NCI-H345 (cell line): Measurements from ENCODE around the gene TDRD10.

ENCODE experiments used
- DNase-seq: peaks from one replicate; lab custom pipeline; 2025; lab: John Stamatoyannopoulos, UW

Gene TDRD10

DNA sequence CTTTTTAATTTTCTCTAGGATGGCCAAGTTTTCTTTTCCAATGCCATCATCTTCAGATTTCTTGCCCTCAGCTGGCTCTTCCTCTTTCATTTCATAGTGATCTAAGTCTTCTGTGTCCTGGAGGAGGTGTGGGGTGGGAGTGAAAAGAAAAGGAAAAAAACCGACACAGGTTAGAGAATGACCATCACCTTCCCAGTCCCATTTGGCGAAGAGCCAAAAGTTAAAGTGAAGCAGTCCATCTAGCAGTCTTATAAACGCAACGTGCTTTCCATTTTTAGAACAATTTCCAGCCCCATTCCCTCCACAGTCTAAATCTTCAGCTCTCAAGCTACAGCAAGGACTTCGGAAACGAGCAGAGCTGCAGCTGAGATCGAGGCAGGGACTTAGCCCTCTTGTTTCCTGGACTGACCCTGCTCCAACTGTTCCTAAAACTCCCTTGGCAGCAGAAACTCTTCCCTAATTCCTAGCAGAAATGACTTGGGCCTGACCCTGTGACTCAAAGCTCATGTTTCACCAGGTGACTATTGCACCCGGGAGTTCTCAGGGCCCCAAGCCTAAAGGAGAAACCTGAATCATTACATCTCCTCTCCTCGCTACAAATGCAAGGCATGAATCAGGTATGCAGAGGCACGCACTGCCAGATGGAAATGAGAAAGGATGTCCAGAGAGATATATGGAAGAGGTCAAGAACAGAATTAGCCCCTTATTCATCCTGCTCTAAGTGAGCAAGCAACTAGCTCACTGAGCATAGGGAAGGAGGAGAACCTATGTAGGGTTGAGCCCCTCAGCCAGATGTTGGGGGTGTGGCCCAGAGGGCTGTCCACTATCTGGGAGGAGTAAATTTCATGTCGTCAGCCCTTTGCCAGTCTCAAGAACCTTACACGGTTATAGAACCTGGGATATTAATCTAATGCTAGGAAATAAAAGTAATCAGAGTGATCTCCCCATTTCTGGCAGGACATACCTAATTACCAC, 51.3 kb downstream of the TDRD10 start:
- no peak for DNase-seq

DNA sequence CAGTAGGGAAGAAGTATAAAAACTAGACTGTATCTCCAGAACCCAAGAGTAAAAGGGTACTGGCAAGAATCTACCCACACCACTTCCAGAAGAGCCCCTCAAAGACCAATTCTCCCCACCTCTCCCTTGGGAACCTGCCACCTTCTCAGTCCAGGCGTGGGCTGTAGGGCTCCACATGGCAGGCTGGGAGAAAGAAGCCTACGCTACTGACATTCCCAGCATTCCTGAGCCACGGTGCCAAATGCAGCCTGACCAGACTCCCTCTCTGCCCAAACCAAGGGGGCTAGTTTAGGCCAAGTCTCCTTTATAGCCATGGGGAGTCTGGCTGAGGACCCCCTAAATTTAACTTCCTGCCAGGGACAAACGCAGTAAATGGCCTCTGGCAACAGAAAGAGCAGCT, 54.4 kb downstream of the TDRD10 start:
- no peak for DNase-seq

DNA sequence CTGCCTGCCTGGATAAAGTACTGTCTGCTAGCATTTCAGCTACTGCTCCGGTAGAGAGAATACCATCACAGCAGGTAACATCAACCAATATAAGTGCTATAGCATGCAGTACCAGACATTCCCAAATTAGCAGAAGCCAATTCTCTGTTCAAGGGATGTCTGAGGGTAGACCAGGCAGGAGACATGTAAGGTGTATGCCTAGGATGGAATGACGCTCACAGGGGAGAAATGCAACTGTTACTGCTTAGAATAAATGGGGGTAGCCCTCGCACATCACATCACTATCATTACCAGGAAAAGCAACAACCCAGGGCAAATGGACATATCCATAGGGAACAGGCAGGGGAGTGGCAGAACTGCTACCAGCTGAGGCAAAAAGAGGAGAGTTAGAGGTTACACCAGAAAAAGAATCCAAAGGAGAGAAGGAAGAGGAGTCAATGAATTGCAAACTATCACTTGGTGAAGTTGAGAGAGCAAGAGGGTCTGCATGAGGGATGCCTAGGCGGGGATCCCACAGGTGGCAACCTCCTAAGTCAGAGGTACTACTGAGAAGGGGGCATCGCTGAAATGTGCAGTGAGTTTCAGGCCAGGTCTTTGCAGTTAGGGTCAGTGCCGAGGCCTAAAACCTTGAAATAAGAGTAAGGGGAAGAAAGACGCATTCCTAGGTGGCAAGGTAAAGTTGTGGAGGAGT, 55.4 kb downstream of the TDRD10 start:
- DNase-seq = no peak

DNA sequence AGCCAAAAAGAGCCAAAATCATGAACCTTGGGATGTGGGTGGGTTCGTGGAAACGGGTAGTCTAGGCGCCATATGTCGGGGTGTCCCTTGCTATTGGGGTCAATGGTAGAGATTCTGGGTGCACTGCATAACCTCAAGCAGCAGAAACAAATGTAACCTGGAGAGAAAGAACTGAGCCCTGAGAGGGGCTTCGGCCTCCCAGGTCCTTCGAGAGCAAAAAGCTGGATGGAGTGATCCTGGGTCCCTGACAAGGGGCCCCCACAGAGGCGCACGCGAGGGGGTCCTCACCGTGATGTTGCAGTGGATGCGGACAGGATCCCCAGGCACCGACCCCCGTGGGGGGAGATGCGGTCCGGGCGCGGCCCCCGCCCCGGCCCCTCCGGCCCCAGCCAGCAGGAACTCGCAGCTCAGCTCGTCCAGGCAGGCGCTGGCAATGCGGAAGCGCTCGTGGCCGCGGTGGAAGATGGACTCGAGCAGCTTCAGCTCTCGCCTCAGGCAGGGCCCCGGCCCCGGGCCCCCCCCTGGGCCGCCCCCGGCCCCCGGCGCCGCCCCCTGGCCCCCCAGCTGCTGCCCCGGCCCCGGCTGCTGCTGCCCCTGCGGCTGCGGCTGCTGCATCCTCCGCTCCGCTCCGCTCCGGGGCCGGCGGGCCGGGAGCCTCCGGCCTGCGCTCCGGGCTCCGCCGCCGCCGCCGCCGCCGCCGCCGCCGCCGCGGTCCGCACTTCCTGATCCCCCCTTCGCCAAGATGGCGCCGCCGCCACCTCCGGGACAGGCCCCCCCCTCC, 56.1 kb downstream of the TDRD10 start, which contains the start of gene UBE2Q1:
Gene UBE2Q1, minus strand, starts transcription at position 724 of the 781 bp plus-strand sequence. Its CDS starts 109 bp downstream, at position 615.
- peak; percentile 52 for DNase-seq

DNA sequence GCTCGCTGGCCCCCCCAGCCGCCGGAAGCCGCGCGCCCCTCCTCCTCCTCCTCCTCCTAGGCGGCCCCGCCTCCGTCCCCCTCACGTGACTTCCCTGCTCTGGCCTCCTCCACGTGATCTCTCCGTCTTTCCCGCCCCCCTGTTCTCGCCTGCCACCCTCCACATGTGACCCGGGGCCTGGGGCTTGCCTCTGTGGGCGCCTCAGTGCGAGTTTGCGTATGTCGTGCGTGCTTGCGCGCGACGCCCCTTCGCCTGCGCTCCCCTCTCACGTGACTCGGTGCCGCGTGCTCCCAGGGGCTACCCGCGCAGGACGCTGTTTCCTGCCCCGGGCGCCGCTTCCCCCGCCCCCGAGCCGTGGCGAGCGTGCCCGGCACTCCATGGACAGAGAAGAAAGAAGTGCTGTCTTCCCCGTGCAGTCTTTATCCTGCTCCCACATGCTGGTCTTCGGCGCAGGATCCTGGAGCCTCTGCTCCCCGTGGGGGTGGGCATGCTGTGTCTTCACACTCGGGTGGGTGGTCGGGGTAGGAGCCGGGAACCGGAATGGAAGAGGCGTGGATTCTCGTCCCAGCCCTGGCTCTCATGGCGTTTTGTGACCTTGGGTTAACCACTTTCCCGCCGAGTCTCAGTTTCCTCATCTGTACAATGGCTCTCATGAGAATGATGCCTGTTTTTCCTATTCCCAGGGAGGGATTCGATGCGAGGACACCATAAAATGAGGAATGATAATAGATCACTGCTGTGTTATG, 56.9 kb downstream of the TDRD10 start:
- DNase-seq = peak; percentile 100

DNA sequence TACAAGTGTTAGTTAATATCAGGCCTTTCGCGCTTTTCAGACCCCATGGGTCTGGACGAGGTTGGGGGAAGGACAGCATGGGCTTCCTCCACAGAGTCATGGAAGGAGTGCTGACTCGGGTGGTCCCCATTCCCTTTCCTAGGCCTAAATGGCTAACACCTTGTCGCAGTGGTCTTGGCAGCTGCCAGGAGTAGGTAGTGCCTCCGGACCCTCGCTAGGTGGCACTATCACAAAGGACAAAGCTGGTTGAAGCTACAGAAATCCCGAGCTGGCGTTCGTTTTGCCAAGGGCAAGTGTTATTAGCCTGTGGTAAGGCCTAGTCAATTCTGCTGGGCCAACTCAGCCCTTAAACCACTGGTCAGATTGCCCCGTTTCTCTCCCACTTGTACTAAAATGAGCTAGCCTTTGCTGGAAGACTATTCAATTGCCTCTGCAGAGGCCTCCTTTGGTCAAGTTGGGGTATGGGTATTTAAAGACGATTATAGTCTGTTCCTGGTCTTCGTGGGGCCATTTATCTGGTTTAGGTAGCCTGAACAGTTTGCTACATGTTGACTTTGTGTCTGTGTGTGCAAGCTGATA, 57.5 kb downstream of the TDRD10 start:
- peak; percentile 98 for DNase-seq

DNA sequence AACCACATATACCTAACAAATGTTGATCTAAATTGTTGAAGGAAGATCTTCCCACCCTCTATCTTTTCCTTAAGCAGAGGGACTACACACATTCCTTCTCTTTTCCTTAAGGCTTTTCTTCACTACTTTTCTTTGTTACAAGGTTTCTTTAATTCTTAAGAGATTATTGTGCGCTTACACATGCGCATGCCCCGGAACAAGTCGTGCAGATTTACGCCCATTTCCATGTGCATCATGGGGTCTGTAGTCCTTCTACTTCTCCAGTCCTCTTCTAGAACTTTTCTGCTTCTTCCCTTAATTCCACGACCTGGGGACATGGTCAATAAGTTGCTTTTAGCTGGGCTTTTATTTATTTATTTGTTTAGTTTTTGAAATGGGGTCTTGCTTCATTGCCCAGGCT, 63.9 kb downstream of the TDRD10 start:
- DNase-seq = no peak

DNA sequence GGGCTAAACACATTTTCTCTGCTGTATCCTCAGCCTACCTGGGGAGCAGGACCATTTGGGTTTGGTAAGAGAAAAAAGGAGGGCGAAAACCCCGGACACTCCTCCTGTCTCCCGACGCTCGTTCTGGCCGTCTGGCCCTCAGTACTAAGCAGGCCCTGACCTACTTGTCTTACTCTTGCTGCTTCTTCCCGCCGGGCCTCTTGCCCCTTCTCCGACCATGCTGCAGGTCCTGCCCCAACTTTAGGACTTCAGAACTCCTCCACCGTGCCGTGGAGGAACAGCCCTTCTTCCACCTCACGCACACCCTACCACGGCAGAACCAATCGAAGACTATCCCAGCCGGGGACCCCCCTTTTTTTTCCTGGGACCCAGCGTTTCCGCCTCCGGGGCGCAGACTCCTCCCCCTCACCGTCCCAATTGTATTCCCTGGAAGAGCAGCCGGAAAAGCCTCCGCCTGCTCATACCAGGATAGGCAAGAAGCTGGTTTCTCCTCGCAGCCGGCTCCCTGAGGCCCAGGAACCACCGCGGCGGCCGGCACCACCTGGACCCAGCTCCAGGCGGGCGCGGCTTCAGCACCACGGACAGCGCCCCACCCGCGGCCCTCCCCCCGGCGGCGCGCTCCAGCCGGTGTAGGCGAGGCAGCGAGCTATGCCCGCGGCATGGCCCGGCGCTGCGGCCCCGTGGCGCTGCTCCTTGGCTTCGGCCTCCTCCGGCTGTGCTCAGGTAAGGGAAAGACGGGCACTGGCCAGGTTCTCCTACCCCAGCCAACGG, 65.6 kb downstream of the TDRD10 start, which contains the start of gene CHRNB2:
Gene CHRNB2, plus strand, starts transcription at position 393 of the 771 bp plus-strand sequence. Its CDS starts 267 bp downstream, at position 660.
- DNase-seq = peak; percentile 96

DNA sequence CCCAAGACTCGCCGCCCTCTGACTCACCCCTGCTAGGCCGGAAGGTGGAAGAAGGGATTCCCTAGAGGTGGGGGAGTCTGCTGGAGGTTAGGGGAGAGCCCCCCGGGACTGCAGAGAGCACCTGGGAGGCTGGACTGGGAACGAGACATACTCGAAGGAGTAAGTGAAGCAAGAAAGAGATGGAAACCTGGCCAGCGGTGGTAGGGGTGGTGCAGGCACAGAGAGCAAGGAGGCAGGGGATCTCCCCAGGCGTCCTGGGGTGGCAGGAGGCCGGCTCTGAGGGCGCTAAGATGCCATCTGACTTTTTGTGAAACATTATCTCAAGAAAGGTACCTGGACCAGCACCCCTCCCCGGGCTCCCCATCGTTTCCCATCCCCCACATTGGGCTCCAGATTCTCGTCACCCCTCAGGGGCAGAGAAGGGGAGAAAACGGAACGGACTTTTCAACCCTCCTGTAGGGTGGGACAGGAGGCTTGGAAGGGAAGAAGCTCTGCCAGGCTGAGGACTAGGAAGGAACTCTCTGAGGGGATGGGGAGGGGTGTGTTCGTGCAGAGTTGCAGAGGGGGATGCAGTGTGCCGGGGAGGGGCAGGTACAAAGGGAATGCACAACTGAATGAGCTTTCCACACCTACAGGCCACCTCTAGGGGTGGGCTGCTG, 66.3 kb downstream of the TDRD10 start:
- DNase-seq = no peak

DNA sequence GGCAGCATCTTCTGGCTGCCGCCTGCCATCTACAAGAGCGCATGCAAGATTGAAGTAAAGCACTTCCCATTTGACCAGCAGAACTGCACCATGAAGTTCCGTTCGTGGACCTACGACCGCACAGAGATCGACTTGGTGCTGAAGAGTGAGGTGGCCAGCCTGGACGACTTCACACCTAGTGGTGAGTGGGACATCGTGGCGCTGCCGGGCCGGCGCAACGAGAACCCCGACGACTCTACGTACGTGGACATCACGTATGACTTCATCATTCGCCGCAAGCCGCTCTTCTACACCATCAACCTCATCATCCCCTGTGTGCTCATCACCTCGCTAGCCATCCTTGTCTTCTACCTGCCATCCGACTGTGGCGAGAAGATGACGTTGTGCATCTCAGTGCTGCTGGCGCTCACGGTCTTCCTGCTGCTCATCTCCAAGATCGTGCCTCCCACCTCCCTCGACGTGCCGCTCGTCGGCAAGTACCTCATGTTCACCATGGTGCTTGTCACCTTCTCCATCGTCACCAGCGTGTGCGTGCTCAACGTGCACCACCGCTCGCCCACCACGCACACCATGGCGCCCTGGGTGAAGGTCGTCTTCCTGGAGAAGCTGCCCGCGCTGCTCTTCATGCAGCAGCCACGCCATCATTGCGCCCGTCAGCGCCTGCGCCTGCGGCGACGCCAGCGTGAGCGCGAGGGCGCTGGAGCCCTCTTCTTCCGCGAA, 69.4 kb downstream of the TDRD10 start:
- DNase-seq = no peak

DNA sequence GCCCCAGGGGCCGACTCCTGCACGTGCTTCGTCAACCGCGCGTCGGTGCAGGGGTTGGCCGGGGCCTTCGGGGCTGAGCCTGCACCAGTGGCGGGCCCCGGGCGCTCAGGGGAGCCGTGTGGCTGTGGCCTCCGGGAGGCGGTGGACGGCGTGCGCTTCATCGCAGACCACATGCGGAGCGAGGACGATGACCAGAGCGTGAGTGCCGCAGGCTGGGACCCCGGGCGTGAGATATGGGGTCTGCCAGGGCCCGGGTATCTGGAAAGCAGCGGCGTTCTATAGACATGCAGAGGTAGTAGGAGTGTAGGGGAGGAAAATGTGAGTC, 69.9 kb downstream of the TDRD10 start:
- DNase-seq = no peak

DNA sequence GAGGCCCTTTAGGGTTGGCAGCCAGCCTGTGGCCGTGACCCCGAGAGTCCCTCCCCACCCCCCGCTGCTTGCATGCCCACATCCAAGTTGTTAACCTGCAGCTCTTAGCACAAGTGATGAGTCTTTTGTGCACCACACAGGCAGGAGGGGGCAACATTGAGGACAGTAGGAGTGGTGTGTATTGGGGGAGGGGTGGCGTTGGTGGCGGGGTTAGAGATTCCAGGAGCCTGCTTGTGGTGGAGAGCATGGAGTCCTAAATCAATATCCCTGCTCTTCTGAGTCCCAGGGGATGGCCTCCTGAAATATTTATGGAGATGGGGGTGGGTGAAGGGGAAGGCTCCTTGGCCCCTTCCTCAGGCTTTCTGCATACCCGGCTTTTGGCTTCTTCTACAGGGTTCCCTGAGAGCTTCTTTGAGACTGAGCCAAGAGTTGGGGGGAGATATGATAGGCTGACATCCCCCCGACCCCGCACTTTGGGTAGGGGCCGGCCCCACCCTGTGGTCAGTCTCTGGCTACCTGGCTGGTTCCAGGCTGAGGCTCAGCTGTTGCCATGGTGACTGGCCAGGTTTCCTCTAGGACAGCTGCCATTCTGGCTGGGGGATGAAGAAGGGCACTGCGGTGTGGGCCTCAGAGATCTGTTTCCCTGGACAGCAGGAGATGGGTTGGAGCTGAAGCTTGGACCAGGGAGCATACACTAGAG, 70.6 kb downstream of the TDRD10 start:
- no peak for DNase-seq

DNA sequence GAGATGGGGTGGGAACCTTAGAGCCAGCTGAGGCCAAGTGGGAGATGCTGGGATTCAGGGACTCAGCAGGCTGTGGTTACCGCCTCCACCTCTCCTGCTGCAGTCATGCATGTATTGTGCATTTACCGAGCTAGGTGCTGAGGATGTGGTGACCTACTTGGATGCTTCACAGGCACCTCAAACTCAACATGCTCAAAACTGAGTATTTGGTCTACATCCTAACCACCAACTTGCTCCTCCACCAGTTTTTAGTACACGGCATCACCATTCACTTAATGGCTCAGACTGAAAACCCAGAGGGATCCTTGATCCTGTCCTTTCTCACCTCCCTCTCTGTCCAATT, 71.1 kb downstream of the TDRD10 start:
- no peak for DNase-seq

DNA sequence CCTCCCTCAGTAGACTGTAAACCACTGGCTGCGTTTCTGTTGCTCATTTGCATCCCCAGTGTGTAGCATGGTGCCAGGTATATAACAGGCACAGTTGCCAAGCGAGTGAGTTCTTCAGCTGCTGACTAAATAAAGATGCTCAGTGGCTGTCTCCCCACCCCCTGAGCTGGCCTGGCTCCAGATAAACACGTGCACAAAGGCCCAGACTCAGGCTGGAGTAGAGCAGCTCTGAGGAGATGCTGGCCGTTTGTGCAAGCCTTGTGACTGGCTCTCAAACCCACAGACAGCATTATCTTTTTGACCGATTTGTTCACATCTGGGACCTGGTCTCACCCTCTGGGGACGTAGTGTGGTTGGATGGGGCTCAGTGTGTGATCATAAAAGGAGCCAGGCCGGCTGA, 72.7 kb downstream of the TDRD10 start:
- DNase-seq = peak; percentile 92

DNA sequence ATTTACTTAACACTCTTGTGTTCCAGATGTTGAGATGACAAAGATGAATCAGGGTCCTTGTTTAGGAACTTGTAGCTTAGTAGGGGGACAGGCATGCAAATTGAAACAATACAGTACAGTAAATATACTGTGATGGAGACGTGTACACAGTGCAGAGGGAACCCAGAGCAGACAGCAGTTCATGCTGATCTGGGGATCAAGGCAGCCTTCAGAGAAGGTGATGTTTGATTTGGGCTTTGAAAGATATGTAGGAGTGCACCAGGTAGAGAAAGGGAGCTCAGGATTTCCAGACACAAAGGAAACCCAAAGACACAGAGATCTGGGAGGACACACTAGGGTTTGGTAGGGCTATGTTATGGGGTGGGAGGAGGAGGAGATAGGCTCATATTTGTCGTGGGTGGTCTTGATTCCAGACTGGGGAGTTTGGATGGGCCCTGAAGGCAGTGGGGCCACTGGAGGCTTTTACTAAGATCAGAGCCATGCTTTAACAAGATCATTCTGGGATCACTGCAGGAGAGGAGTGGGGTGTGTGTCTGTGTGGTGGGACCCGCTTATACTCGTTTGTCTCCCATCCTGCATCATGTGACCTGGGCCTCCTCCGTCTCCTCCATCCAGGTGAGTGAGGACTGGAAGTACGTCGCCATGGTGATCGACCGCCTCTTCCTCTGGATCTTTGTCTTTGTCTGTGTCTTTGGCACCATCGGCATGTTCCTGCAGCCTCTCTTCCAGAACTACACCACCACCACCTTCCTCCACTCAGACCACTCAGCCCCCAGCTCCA, 73.3 kb downstream of the TDRD10 start:
- no peak for DNase-seq

DNA sequence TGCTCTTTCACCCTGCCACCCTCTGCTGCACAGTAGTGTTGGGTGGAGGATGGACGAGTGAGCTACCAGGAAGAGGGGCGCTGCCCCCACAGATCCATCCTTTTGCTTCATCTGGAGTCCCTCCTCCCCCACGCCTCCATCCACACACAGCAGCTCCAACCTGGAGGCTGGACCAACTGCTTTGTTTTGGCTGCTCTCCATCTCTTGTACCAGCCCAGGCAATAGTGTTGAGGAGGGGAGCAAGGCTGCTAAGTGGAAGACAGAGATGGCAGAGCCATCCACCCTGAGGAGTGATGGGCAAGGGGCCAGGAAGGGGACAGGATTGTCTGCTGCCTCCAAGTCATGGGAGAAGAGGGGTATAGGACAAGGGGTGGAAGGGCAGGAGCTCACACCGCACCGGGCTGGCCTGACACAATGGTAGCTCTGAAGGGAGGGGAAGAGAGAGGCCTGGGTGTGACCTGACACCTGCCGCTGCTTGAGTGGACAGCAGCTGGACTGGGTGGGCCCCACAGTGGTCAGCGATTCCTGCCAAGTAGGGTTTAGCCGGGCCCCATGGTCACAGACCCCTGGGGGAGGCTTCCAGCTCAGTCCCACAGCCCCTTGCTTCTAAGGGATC, 74.0 kb downstream of the TDRD10 start:
- no peak for DNase-seq

DNA sequence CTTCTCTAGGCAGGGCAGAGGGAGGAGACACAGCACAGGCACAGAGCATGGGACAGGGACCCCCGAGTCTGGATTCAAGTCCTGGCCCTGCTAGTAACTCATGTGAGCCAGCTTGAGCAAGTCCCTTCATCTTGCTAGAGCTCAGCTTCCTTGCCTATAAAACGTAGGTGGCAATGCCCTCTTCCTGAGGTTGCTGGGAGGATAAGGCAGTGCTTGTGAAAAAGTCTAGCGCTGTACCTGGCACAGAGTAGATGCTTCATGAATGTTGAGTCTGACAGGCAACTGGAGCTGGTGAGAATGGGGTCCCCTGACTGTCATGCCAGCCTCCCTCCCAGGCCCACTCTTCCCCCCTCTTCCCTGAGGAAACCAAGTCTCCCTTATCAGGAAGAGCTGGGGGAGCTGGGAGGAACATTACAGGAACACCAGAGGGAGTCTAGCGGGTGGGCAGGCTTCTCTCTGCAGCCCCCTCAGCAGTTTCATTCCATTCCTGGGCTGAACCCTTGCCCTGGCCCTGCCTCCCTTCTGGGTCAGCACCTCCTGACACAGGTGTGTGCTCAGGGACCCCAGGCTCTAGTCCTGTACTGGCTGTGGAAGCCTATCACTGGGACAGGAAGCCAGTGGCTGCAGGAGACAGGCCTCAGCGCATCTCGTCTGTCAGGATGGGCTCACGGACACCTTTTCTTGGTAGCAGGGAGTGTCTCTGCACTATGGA, 75.5 kb downstream of the TDRD10 start:
- no peak for DNase-seq
